ENCODE data around the gene CD55.

Gene CD55

DNA sequence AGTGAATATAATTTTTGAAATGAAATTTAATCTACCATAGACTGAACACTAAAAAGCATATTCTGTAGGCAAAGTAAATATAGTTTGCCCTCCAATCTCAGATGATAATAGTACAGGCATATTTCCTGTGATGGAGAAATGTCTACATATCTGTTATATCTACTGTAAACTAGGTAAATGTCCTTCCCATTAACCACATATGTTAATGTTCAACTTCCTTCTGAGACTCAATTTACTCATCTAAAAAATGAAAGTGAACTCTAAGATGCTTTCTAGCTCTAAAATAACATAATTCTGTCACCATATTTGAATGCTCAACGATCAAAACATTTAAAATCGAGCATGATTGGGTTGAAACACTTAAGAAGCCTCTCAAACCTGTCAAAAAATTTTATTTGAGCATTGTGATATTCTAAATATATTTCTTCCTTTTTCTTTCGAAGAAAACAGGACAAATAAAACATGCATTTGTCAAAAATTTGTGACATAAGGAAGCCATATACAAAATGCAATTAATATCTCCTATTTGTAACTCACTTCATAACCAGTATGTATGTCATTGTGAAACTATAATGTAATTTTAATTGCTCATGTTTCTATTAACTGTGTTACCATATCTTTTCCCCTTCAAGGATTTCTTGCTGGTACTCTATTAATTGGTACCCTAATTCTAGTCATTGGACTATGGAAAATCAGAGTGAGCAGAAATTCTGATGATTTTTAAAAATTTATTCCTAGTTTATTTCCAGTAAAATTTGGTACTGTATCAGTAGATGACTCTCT lies 34.2 kb downstream of the CD55 start:
- DNase-seq, result no peak
- H2BK120ac ChIP-seq (ENCODE audit: insufficient read depth, low read length, poor library complexity), result no peak overlapping the region
- H4K12ac ChIP-seq (ENCODE audit: low read depth, low read length), result no peak overlapping the region
- no peak overlapping the region for H4K91ac ChIP-seq (ENCODE audit: low read depth, low read length)
- H3K4ac ChIP-seq (ENCODE audit: low read depth, low read length), result no peak overlapping the region
- H3K79me1 ChIP-seq (ENCODE audit: low read length), result no peaks in the 10 kb centered on the region
- no peak overlapping the region for H2BK5ac ChIP-seq (ENCODE audit: low read depth, low read length, poor library complexity)
- H3K14ac ChIP-seq (ENCODE audit: low read length), result no peak overlapping the region
- H3K27me3 ChIP-seq (ENCODE audit: insufficient read depth, low read length), result no peaks in the 10 kb centered on the region
- no peaks in the 10 kb centered on the region for H3K36me3 ChIP-seq (ENCODE audit: control insufficient read depth in 1 of 2, insufficient read depth in 2 of 2, low read length in 2 of 2)
- H3K4me1 ChIP-seq (ENCODE audit: control insufficient read depth in 1 of 2, insufficient read depth in 2 of 2, low read length in 2 of 2), result no peaks in the 10 kb centered on the region
- H3K4me3 ChIP-seq (ENCODE audit: low read depth, low read length), result no peak overlapping the region
- no CpG with 5 or more reads among the region's 3 CpGs for WGBS (ENCODE audit: extremely low coverage, insufficient coverage, insufficient read length)
- no peak overlapping the region for H2AFZ ChIP-seq (ENCODE audit: insufficient read depth, low read length, poor library complexity)
- no peak overlapping the region for H2BK12ac ChIP-seq (ENCODE audit: low read length)
- no peak overlapping the region for H3K9ac ChIP-seq (ENCODE audit: low read length)
- H3K9me3 ChIP-seq (ENCODE audit: insufficient read depth, low read depth, low read length), result no peaks in the 10 kb centered on the region
- no peaks in the 10 kb centered on the region for H3K79me2 ChIP-seq (ENCODE audit: control insufficient read depth, insufficient read depth, low read length, poor library complexity)
- no peak overlapping the region for H4K8ac ChIP-seq (ENCODE audit: low read depth, low read length)
- no peak overlapping the region for H3K27ac ChIP-seq (ENCODE audit: low read depth, low read length)
- H3K4me2 ChIP-seq (ENCODE audit: low read length), result no peak overlapping the region
- H2AK5ac ChIP-seq (ENCODE audit: low read length), result no peak overlapping the region
- no peak overlapping the region for H3K18ac ChIP-seq (ENCODE audit: low read length)
- no peak overlapping the region for H3K23ac ChIP-seq (ENCODE audit: low read length)

DNA sequence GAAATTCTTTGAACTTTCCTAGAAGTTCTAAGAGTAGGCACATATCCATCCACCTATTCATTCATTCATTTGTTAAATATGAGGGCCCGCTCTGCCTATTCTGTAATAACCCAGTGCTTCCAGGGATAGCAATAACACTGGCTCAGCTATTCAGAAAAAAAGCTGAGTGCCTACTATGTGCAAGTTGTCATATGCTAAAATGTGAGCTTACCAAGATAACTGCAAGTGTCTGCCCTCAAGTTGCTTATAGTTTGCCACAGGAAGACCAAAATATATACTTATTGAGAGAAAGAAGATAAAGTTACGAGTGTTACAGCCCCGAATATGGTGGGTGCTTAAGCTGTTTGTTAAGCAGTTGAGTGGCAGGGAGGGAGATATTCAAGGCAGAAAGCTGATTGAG lies 39.6 kb downstream of the CD55 start:
- H2BK12ac ChIP-seq (ENCODE audit: low read length), result no peak overlapping the region
- no peak overlapping the region for H3K4me2 ChIP-seq (ENCODE audit: low read length)
- no peak overlapping the region for H4K91ac ChIP-seq (ENCODE audit: low read depth, low read length)
- H3K14ac ChIP-seq (ENCODE audit: low read length), result no peak overlapping the region
- no peak overlapping the region for H3K18ac ChIP-seq (ENCODE audit: low read length)
- H3K36me3 ChIP-seq (ENCODE audit: control insufficient read depth in 1 of 2, insufficient read depth in 2 of 2, low read length in 2 of 2), result no peaks in the 10 kb centered on the region
- H3K23ac ChIP-seq (ENCODE audit: low read length), result no peak overlapping the region
- no peaks in the 10 kb centered on the region for H3K9me3 ChIP-seq (ENCODE audit: insufficient read depth, low read depth, low read length)
- H2AK5ac ChIP-seq (ENCODE audit: low read length), result no peak overlapping the region
- no peaks in the 10 kb centered on the region for H3K27me3 ChIP-seq (ENCODE audit: insufficient read depth, low read length)
- WGBS (ENCODE audit: extremely low coverage, insufficient coverage, insufficient read length), result no CpG with 5 or more reads among the region's 3 CpGs
- no peak overlapping the region for H3K9ac ChIP-seq (ENCODE audit: low read length)
- no peak overlapping the region for H3K27ac ChIP-seq (ENCODE audit: low read depth, low read length)
- no peak overlapping the region for H2BK5ac ChIP-seq (ENCODE audit: low read depth, low read length, poor library complexity)
- no peak for DNase-seq
- no peaks in the 10 kb centered on the region for H3K4me1 ChIP-seq (ENCODE audit: control insufficient read depth in 1 of 2, insufficient read depth in 2 of 2, low read length in 2 of 2)
- H3K4ac ChIP-seq (ENCODE audit: low read depth, low read length), result no peak overlapping the region
- no peak overlapping the region for H2BK120ac ChIP-seq (ENCODE audit: insufficient read depth, low read length, poor library complexity)
- H3K79me2 ChIP-seq (ENCODE audit: control insufficient read depth, insufficient read depth, low read length, poor library complexity), result no peaks in the 10 kb centered on the region
- H3K4me3 ChIP-seq (ENCODE audit: low read depth, low read length), result no peak overlapping the region
- H4K8ac ChIP-seq (ENCODE audit: low read depth, low read length), result no peak overlapping the region
- H3K79me1 ChIP-seq (ENCODE audit: low read length), result no peaks in the 10 kb centered on the region
- no peak overlapping the region for H4K12ac ChIP-seq (ENCODE audit: low read depth, low read length)
- H2AFZ ChIP-seq (ENCODE audit: insufficient read depth, low read length, poor library complexity), result no peak overlapping the region

DNA sequence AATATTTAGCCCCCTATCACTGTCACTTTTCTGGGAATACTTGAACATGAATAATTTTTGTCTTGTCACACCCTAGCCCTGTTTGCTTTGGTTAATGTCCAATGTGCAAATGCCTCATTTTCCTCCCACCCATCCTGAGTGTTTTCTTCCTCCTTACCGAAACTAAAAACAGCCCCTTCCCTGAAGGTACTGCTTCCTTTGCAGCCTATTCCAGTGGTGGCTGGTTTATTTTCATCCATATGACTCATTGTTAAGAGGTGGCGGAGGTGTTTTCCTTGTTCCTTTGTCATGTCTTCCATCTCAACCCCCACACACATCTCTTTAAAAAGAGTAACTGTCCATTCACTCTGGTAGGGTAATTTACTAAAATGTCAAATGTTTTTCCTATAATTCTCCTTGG lies 40.4 kb downstream of the CD55 start:
- Histone ChIP-seq H3K4ac (ENCODE audit: low read depth, low read length) (no peak overlapping the region), H3K79me1 (ENCODE audit: low read length) (no peaks in the 10 kb centered on the region), H3K36me3 (ENCODE audit: control insufficient read depth in 1 of 2, insufficient read depth in 2 of 2, low read length in 2 of 2) (no peaks in the 10 kb centered on the region), H3K79me2 (ENCODE audit: control insufficient read depth, insufficient read depth, low read length, poor library complexity) (no peaks in the 10 kb centered on the region), H3K27ac (ENCODE audit: low read depth, low read length) (no peak overlapping the region), H2AK5ac (ENCODE audit: low read length) (no peak overlapping the region), H4K8ac (ENCODE audit: low read depth, low read length) (no peak overlapping the region), H3K9me3 (ENCODE audit: insufficient read depth, low read depth, low read length) (no peaks in the 10 kb centered on the region), H3K4me3 (ENCODE audit: low read depth, low read length) (no peak overlapping the region), H2BK5ac (ENCODE audit: low read depth, low read length, poor library complexity) (no peak overlapping the region), H3K4me2 (ENCODE audit: low read length) (no peak overlapping the region), H3K14ac (ENCODE audit: low read length) (no peak overlapping the region), H4K12ac (ENCODE audit: low read depth, low read length) (no peak overlapping the region), H3K23ac (ENCODE audit: low read length) (no peak overlapping the region), H3K4me1 (ENCODE audit: control insufficient read depth in 1 of 2, insufficient read depth in 2 of 2, low read length in 2 of 2) (no peaks in the 10 kb centered on the region), H3K9ac (ENCODE audit: low read length) (no peak overlapping the region), H3K18ac (ENCODE audit: low read length) (no peak overlapping the region), H2AFZ (ENCODE audit: insufficient read depth, low read length, poor library complexity) (no peak overlapping the region), H3K27me3 (ENCODE audit: insufficient read depth, low read length) (no peaks in the 10 kb centered on the region), H4K91ac (ENCODE audit: low read depth, low read length) (no peak overlapping the region), H2BK120ac (ENCODE audit: insufficient read depth, low read length, poor library complexity) (no peak overlapping the region), H2BK12ac (ENCODE audit: low read length) (no peak overlapping the region)
- DNase-seq, result no peak
- WGBS (ENCODE audit: extremely low coverage, insufficient coverage, insufficient read length), result no CpG with 5 or more reads among the region's 2 CpGs

DNA sequence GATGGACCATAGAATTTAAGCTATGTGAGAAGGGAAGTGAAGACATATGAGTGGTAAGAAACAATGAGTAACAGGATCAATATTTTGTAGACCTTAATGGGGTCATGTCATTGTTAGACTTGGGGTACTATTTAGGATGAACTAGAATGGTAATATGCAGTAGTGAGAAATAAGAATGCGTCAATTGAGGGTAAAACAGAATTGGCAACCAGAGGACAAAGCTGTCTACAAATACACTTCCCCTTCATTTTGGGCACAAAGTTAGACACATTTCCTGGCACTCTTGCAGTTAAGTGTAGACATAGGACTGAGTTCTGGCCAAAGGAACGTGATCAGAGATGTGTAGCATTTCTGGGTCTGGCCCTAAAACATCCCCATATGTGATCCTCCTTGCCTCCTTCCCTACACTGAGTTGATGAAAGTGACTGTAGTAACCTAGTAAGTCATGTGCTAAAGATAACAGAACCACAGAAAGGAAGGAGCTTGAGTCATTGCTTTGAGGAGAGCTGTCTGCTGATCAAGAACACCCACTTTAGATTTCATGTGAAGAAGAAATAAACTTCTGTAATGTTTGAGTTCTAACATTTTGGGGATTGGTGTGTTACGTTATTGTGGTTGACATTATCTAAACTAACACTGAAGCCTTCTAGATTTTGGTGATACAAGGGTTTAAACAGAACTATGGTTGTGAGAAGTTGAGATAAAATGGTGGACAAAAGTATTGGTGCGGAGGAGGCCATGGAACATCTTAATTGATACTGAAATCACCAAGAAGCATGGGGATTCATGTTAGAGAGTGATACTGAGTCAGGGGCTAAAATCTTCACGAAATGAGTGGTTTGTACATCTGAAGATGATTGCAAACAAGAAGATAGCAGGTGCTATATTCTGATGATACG lies 41.7 kb downstream of the CD55 start:
- H3K9ac ChIP-seq (ENCODE audit: low read length), result no peak overlapping the region
- no peak overlapping the region for H2BK120ac ChIP-seq (ENCODE audit: insufficient read depth, low read length, poor library complexity)
- H4K91ac ChIP-seq (ENCODE audit: low read depth, low read length), result no peak overlapping the region
- no peaks in the 10 kb centered on the region for H3K79me2 ChIP-seq (ENCODE audit: control insufficient read depth, insufficient read depth, low read length, poor library complexity)
- no peak overlapping the region for H3K23ac ChIP-seq (ENCODE audit: low read length)
- no peak overlapping the region for H3K14ac ChIP-seq (ENCODE audit: low read length)
- H4K8ac ChIP-seq (ENCODE audit: low read depth, low read length), result no peak overlapping the region
- H3K27me3 ChIP-seq (ENCODE audit: insufficient read depth, low read length), result no peaks in the 10 kb centered on the region
- H3K36me3 ChIP-seq (ENCODE audit: control insufficient read depth in 1 of 2, insufficient read depth in 2 of 2, low read length in 2 of 2), result no peaks in the 10 kb centered on the region
- no peak overlapping the region for H3K4me3 ChIP-seq (ENCODE audit: low read depth, low read length)
- no peak overlapping the region for H3K4me2 ChIP-seq (ENCODE audit: low read length)
- no peak overlapping the region for H2BK5ac ChIP-seq (ENCODE audit: low read depth, low read length, poor library complexity)
- H3K9me3 ChIP-seq (ENCODE audit: insufficient read depth, low read depth, low read length), result no peaks in the 10 kb centered on the region
- H3K4me1 ChIP-seq (ENCODE audit: control insufficient read depth in 1 of 2, insufficient read depth in 2 of 2, low read length in 2 of 2), result no peaks in the 10 kb centered on the region
- H3K18ac ChIP-seq (ENCODE audit: low read length), result no peak overlapping the region
- no peak overlapping the region for H2BK12ac ChIP-seq (ENCODE audit: low read length)
- DNase-seq, result no peak
- no peak overlapping the region for H2AK5ac ChIP-seq (ENCODE audit: low read length)
- WGBS (ENCODE audit: extremely low coverage, insufficient coverage, insufficient read length), result no CpG with 5 or more reads among the region's 6 CpGs
- no peak overlapping the region for H3K4ac ChIP-seq (ENCODE audit: low read depth, low read length)
- H2AFZ ChIP-seq (ENCODE audit: insufficient read depth, low read length, poor library complexity), result no peak overlapping the region
- H3K79me1 ChIP-seq (ENCODE audit: low read length), result no peaks in the 10 kb centered on the region
- H3K27ac ChIP-seq (ENCODE audit: low read depth, low read length), result no peak overlapping the region
- H4K12ac ChIP-seq (ENCODE audit: low read depth, low read length), result no peak overlapping the region
